IMR-90 (cell line): ENCODE results near the gene PLD5. TPM values are rescaled to one million over a fixed set of nuclear protein-coding genes. Genes with fewer than 3 reads are reported as not detected.

Experiments
- ATAC-seq: fragments of 200-7000 bp; cut with Tn5 transposase; 2 replicates; pipeline ENCODE4 v1.9.1; 2020; ENCODE audit warnings: low read depth, mild to moderate bottlenecking, moderate library complexity
- BruUV-seq: library from RNA; stranded (reverse); fragments of 400-500 nt; replicated peaks from 2 replicates; lab custom pipeline; 2021; lab: Mats Ljungman, UMichigan
- CTCF ChIA-PET: fragments of 300-600 bp; formaldehyde crosslinking; extraction: SDS; loops from one replicate; lab custom pipeline; 2021; ENCODE audit warnings: antibody characterized with exemption; lab: Yijun Ruan, JAX
- POLR2A ChIA-PET: fragments of 300-600 bp; sonication (Branson Sonifier 250); formaldehyde crosslinking; loops from one replicate; lab custom pipeline; 2022; ENCODE audit warnings: antibody characterized with exemption; ENCODE audit not compliant: unreplicated experiment; lab: Charles Lee
- DNase-seq: peaks from one replicate; pipeline ENCODE4 v3.0.0; 2013
- H2AFZ ChIP-seq: replicated peaks from 2 replicates; pipeline ENCODE3; 2013; ENCODE audit warnings: low read length, mild to moderate bottlenecking; ENCODE audit not compliant: poor library complexity
- H2AK5ac ChIP-seq: 2 replicates; pipeline ENCODE4 v1.6.1; 2013; ENCODE audit warnings: low read depth, low read length, inconsistent platforms
- H2AK9ac ChIP-seq: replicated peaks from 2 replicates; pipeline ENCODE3; 2013; ENCODE audit warnings: mild to moderate bottlenecking, low read depth, low read length, moderate library complexity; ENCODE audit not compliant: poor library complexity
- H2BK120ac ChIP-seq: 2 replicates; pipeline ENCODE4 v1.6.1; 2013; ENCODE audit warnings: low read depth, low read length, inconsistent platforms
- H2BK15ac ChIP-seq: 3 replicates; pipeline ENCODE4 v1.6.1; 2013; ENCODE audit warnings: low read depth, low read length, inconsistent platforms
- H2BK20ac ChIP-seq: 2 replicates; pipeline ENCODE4 v1.6.1; 2013; ENCODE audit warnings: low read depth, mild to moderate bottlenecking, inconsistent platforms, low read length, moderate library complexity
- H2BK5ac ChIP-seq: 2 replicates; pipeline ENCODE4 v1.6.1; 2013; ENCODE audit warnings: mild to moderate bottlenecking, low read depth, low read length, inconsistent platforms; ENCODE audit not compliant: poor library complexity, severe bottlenecking
- H3K14ac ChIP-seq: replicated peaks from 2 replicates; pipeline ENCODE4 v1.6.1; 2013; ENCODE audit warnings: low read depth, low read length, inconsistent platforms
- H3K18ac ChIP-seq: 2 replicates; pipeline ENCODE4 v1.6.1; 2013; ENCODE audit warnings: low read depth, low read length, control low read depth
- H3K23ac ChIP-seq: 2 replicates; pipeline ENCODE4 v1.6.1; 2013; ENCODE audit warnings: low read depth, low read length, inconsistent platforms
- H3K27ac ChIP-seq: 2 replicates; pipeline ENCODE4 v1.5.1; 2013; ENCODE audit warnings: mild to moderate bottlenecking, control low read depth, low read length; ENCODE audit not compliant: insufficient read depth
- H3K27me3 ChIP-seq: 2 replicates; pipeline ENCODE4 v1.6.1; 2013; ENCODE audit warnings: low read length; ENCODE audit not compliant: control insufficient read depth, insufficient read depth
- H3K36me3 ChIP-seq: 2 replicates; pipeline ENCODE4 v1.6.1; 2013; ENCODE audit warnings: low read length, mixed read lengths; ENCODE audit not compliant: control insufficient read depth, insufficient read depth
- H3K4ac ChIP-seq: 2 replicates; pipeline ENCODE4 v1.6.1; 2013; ENCODE audit warnings: low read depth, low read length, inconsistent platforms
- H3K4me1 ChIP-seq: 2 replicates; pipeline ENCODE4 v1.6.1; 2013; ENCODE audit warnings: low read length, mixed read lengths; ENCODE audit not compliant: control insufficient read depth, insufficient read depth
- H3K4me2 ChIP-seq: 2 replicates; pipeline ENCODE4 v1.6.1; 2013; ENCODE audit warnings: low read depth, mild to moderate bottlenecking, control low read depth, low read length, moderate library complexity
- H3K4me3 ChIP-seq: 2 replicates; pipeline ENCODE4 v1.5.1; 2013; ENCODE audit warnings: low read depth, mild to moderate bottlenecking, control low read depth, low read length, moderate library complexity; ENCODE audit not compliant: insufficient read depth
- H3K56ac ChIP-seq: 2 replicates; pipeline ENCODE4 v1.6.1; 2013; ENCODE audit warnings: low read length, inconsistent platforms; ENCODE audit not compliant: insufficient read depth; ENCODE audit errors: extremely low read depth
- H3K79me1 ChIP-seq, 2 experiments: 2 replicates each; pipeline ENCODE4 v1.6.1; 2013; ENCODE audit warnings: low read length in 2 of 2, inconsistent platforms in 1 of 2, low read depth in 1 of 2
- H3K9ac ChIP-seq: 2 replicates; pipeline ENCODE4 v1.6.1; 2013; ENCODE audit warnings: low read depth, low read length, control low read depth
- H3K9me1 ChIP-seq: 2 replicates; pipeline ENCODE4 v1.6.1; 2013; ENCODE audit warnings: low read length, inconsistent platforms; ENCODE audit not compliant: insufficient read depth
- H3K9me3 ChIP-seq: 2 replicates; pipeline ENCODE4 v1.6.1; 2013; ENCODE audit warnings: low read length; ENCODE audit not compliant: control insufficient read depth, insufficient read depth
- H4K20me1 ChIP-seq: 2 replicates; pipeline ENCODE4 v1.6.1; 2013; ENCODE audit warnings: low read length, inconsistent platforms; ENCODE audit not compliant: insufficient read depth
- H4K5ac ChIP-seq: 2 replicates; pipeline ENCODE4 v1.6.1; 2013; ENCODE audit warnings: mild to moderate bottlenecking, low read depth, low read length, control low read depth
- H4K8ac ChIP-seq, 2 experiments: 2 replicates each; pipeline ENCODE4 v1.6.1; 2013; ENCODE audit warnings: low read depth in 2 of 2, low read length in 2 of 2, control low read depth in 1 of 2, inconsistent platforms in 1 of 2
- H4K91ac ChIP-seq: 2 replicates; pipeline ENCODE4 v1.6.1; 2013; ENCODE audit warnings: low read depth, low read length, inconsistent platforms; ENCODE audit not compliant: insufficient read depth
- BHLHE40 ChIP-seq: fragments of 150-350 bp; IDR thresholded peaks from 2 replicates; pipeline ENCODE4 v1.6.1; 2016; ENCODE audit warnings: mild to moderate bottlenecking, low read depth, low read length
- CEBPB ChIP-seq: IDR thresholded peaks from 2 replicates; pipeline ENCODE4 v1.6.1; 2012; ENCODE audit warnings: low read depth, low read length, improper control_type of control experiment
- CHD1 ChIP-seq: IDR thresholded peaks from 2 replicates; pipeline ENCODE4 v1.6.1; 2012; ENCODE audit warnings: low read depth, low read length, improper control_type of control experiment
- CTCF ChIP-seq: conservative IDR thresholded peaks from 2 replicates; pipeline ENCODE4 v1.5.1; 2012; ENCODE audit warnings: mild to moderate bottlenecking, low read depth, low read length, improper control_type of control experiment
- ELK1 ChIP-seq: fragments of 150-350 bp; IDR thresholded peaks from 2 replicates; pipeline ENCODE4 v1.6.1; 2016; ENCODE audit warnings: low read depth, mild to moderate bottlenecking, low read length, moderate library complexity, borderline replicate concordance
- FOS ChIP-seq: fragments of 150-350 bp; IDR thresholded peaks from 2 replicates; pipeline ENCODE4 v1.6.1; 2016; ENCODE audit warnings: low read depth, low read length
- MAFK ChIP-seq: IDR thresholded peaks from 2 replicates; pipeline ENCODE4 v1.6.1; 2012; ENCODE audit warnings: low read depth, low read length, improper control_type of control experiment
- MAZ ChIP-seq: IDR thresholded peaks from 2 replicates; pipeline ENCODE4 v1.6.1; 2012; ENCODE audit warnings: low read depth, mild to moderate bottlenecking, low read length, improper control_type of control experiment, moderate library complexity, borderline replicate concordance
- MXI1 ChIP-seq: IDR thresholded peaks from 2 replicates; pipeline ENCODE4 v1.6.1; 2012; ENCODE audit warnings: low read depth, mild to moderate bottlenecking, low read length, moderate library complexity, borderline replicate concordance
- NFE2L2 ChIP-seq: fragments of 150-350 bp; IDR thresholded peaks from 2 replicates; pipeline ENCODE4 v1.6.1; 2016; ENCODE audit warnings: low read depth, mild to moderate bottlenecking, low read length
- POLR2A ChIP-seq: IDR thresholded peaks from 2 replicates; pipeline ENCODE4 v1.6.1; 2012; ENCODE audit warnings: mild to moderate bottlenecking, low read depth, low read length
- RAD21 ChIP-seq: IDR thresholded peaks from 2 replicates; pipeline ENCODE4 v1.6.1; 2012; ENCODE audit warnings: low read length, improper control_type of control experiment
- RCOR1 ChIP-seq: IDR thresholded peaks from 2 replicates; pipeline ENCODE4 v1.6.1; 2012; ENCODE audit warnings: mild to moderate bottlenecking, low read length, improper control_type of control experiment; ENCODE audit not compliant: insufficient replicate concordance
- RFX5 ChIP-seq: IDR thresholded peaks from 2 replicates; pipeline ENCODE4 v1.8.0; 2012; ENCODE audit warnings: low read depth, mild to moderate bottlenecking, low read length, moderate library complexity
- SMC3 ChIP-seq: fragments of 150-350 bp; IDR thresholded peaks from 2 replicates; pipeline ENCODE4 v1.6.1; 2016; ENCODE audit warnings: low read depth, mild to moderate bottlenecking, antibody characterized with exemption, low read length, moderate library complexity
- USF2 ChIP-seq: fragments of 150-350 bp; IDR thresholded peaks from 2 replicates; pipeline ENCODE4 v1.6.1; 2017; ENCODE audit warnings: mild to moderate bottlenecking, antibody characterized with exemption, low read length, low read depth
- WGBS, 2 experiments: methylation state at CpG; one replicate each; pipeline versions ENCODE4 v1.1.5 to v1.1.7; 2013; ENCODE audit warnings: missing lambda C conversion rate in 2 of 2; ENCODE audit not compliant: insufficient read length in 1 of 2; ENCODE audit errors: extremely low coverage in 2 of 2; 5-methylcytosine and 5-hydroxymethylcytosine counted together
- dilution Hi-C: fragments of 300-500 bp; cut with HindIII; formaldehyde crosslinking; loops from one replicate; pipeline ENCODE4 v1.14.3; 2018; ENCODE audit warnings: low sequenced_read_pairs; ENCODE audit not compliant: unreplicated experiment
- in situ Hi-C: fragments of 300-500 bp; cut with MboI; formaldehyde crosslinking; loops from 3 replicates; pipeline ENCODE4 v1.14.3; 2019; ENCODE audit warnings: low sequenced_read_pairs, inconsistent platforms, mixed read lengths
- intact Hi-C: fragments of 100-400 bp; cut with micrococcal nuclease; formaldehyde crosslinking; loops from 2 replicates; pipeline ENCODE4 v1.10.0; 2022
- polyA plus RNA-seq, 3 experiments: library from polyadenylated mRNA; depleted of rRNA; stranded (reverse); fragments of >200 nt; gene quantifications; 2 replicates each; pipeline ENCODE4 v1.2.3, GENCODE V29; 2012; ENCODE audit warnings: low replicate concordance in 1 of 3
- total RNA-seq: library from RNA; depleted of rRNA; stranded (reverse); fragments of >200 nt; gene quantifications from 2 replicates; pipeline ENCODE4 v1.2.3, GENCODE V29; 2012

The PLD5 gene
- total and polyA plus RNA-seq, 2 of the 4 experiments (the other 2 are of a cell fraction) = not detected

- Histone ChIP-seq H3K79me1 (no peaks in the 10 kb centered on the region), H4K8ac (no peak overlapping the region), H2AK5ac (no peak overlapping the region), H2BK20ac (no peak overlapping the region), H3K9me1 (no peaks in the 10 kb centered on the region), H3K9ac (no peak overlapping the region), H3K4me2 (no peak overlapping the region), H3K36me3 (no peaks in the 10 kb centered on the region), H3K18ac (no peak overlapping the region), H3K23ac (no peak overlapping the region), H2BK5ac (no peak overlapping the region), H2BK15ac (no peak overlapping the region), H3K27ac (no peak overlapping the region), H4K5ac (no peak overlapping the region), H2BK120ac (no peak overlapping the region), H2AFZ (no peak overlapping the region), H2AK9ac (no peak overlapping the region), H3K56ac (no peak overlapping the region), H3K4ac (no peak overlapping the region), H3K14ac (no peak overlapping the region), H4K91ac (no peak overlapping the region), H3K9me3 (peaks cover 19% of the 10 kb centered on the region), H3K27me3 (no peaks in the 10 kb centered on the region), H3K4me1 (no peaks in the 10 kb centered on the region), H3K4me3 (no peak overlapping the region), H4K20me1 (no peaks in the 10 kb centered on the region)
- CTCF ChIA-PET = no interaction called here
- in situ Hi-C loops (no loop called here), intact Hi-C loops (loop anchor here (2.0 kb wide), 1 partner anchor 41 kb away; no protein-coding TSS in a partner anchor), dilution Hi-C loops (no loop called here)
- no TSS peak for BruUV-seq
- ATAC-seq (no peak), DNase-seq (no peak)
- POLR2A ChIA-PET = no interaction called here
- TF ChIP-seq CEBPB (no peak), RFX5 (no peak), ELK1 (no peak), USF2 (no peak), BHLHE40 (no peak), MXI1 (no peak), CHD1 (no peak), MAZ (no peak), POLR2A (no peak), MAFK (no peak), NFE2L2 (no peak), FOS (no peak), RAD21 (no peak), RCOR1 (no peak), CTCF (no peak), SMC3 (no peak)
- no CpG with 5 or more reads among the region's 2 CpGs for WGBS, 2 experiments
Observed at GRCh38 chr1:242065813-242066212, 458.7 kb downstream of the PLD5 start.
